GM12801 (cell line): Measurements from ENCODE around the gene TRABD2B.

Experiments
- TF ChIP-seq, protein P1 (sequence below): IDR thresholded peaks from one replicate; pipeline ENCODE4 v1.5.1; 2011; ENCODE audit warnings: control low read depth; ENCODE audit not compliant: insufficient read length; ENCODE audit errors: extremely low read depth

Gene TRABD2B

DNA sequence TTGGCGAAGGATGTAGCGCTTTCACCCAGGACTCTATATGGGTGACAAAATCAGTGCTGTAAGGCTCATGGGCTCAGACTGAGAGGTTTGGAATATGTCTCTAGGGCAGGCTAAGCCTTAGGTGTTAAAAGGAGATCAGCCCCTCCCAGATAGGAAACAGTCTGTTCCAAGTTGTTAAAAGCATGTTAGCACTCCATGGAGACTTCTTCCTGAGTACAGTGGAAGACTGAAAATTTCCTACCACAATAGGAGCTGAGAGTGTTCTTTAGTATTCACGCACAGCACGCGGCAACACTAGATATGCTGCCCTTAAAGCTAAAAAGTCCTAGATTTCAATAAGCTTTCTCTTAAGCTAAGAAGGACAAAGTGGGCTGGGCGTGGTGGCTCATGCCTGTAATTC lies 122.1 kb downstream of the TRABD2B start:
- TF ChIP-seq, protein P1, sequence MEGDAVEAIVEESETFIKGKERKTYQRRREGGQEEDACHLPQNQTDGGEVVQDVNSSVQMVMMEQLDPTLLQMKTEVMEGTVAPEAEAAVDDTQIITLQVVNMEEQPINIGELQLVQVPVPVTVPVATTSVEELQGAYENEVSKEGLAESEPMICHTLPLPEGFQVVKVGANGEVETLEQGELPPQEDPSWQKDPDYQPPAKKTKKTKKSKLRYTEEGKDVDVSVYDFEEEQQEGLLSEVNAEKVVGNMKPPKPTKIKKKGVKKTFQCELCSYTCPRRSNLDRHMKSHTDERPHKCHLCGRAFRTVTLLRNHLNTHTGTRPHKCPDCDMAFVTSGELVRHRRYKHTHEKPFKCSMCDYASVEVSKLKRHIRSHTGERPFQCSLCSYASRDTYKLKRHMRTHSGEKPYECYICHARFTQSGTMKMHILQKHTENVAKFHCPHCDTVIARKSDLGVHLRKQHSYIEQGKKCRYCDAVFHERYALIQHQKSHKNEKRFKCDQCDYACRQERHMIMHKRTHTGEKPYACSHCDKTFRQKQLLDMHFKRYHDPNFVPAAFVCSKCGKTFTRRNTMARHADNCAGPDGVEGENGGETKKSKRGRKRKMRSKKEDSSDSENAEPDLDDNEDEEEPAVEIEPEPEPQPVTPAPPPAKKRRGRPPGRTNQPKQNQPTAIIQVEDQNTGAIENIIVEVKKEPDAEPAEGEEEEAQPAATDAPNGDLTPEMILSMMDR: no peak

DNA sequence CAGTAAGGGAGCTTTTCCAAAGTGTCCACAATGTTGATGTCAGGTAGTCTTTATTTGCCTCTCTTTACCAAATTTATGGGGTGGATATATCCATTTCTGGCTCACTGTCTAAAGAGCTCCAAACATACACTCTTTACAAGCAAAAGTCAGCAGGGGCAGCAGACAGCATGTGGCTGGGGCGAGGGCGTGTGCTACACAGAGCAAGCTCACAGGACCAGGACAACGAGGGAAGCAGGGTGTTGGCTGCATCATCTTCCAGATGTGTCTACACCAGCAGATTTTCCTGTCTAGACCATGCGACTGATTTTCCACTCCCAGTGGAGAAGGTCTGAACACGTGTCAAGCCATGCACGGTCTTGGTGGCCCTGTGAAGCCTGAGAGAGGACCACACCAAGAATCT lies 123.8 kb downstream of the TRABD2B start:
- TF ChIP-seq, protein P1: no peak

DNA sequence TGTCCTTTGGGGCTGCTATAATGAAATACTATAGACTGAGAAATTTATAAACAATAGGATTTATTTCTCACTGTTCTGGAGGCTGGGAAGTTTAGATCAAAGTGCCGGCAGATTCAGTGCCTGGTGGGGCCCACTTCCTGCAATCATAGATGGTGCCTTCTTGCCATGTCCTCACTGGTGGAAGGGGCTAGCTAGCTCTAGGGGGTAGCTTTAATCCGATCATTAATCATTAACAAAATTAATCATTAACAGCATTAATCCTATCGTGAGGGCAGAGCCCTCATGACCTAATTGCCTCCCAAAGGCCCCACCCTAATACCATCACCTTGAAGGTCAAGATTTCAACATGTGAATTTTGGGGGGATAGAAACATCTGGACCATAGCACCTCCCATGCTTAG lies 124.3 kb downstream of the TRABD2B start:
- TF ChIP-seq, protein P1: no peak

DNA sequence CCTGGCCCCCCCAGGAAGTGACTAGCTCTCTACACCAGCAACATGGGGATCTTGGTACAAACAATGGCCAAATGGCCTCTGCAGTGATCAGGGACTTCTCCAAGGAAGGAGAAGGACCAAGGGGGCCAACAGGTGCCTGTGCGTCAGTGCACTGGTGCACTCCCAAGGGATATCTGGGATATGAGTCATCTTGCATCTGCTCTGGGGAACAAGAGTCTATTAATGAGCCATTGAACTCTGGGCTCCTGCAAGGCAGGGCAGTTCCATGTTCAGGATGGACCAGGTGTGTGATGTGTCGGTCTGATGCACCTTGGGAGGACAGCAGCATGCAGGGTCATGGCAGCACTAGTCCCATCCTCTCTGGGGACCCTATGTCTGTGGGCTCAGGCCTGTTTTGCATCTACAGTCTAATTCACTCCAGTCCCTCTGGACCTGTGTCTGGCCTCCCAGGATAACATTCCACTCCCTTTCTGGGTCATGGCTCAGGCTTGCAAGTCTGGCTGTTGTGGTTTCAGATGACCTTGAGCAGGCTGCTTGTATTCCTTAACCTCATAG lies 125.3 kb downstream of the TRABD2B start:
- TF ChIP-seq, protein P1: no peak

DNA sequence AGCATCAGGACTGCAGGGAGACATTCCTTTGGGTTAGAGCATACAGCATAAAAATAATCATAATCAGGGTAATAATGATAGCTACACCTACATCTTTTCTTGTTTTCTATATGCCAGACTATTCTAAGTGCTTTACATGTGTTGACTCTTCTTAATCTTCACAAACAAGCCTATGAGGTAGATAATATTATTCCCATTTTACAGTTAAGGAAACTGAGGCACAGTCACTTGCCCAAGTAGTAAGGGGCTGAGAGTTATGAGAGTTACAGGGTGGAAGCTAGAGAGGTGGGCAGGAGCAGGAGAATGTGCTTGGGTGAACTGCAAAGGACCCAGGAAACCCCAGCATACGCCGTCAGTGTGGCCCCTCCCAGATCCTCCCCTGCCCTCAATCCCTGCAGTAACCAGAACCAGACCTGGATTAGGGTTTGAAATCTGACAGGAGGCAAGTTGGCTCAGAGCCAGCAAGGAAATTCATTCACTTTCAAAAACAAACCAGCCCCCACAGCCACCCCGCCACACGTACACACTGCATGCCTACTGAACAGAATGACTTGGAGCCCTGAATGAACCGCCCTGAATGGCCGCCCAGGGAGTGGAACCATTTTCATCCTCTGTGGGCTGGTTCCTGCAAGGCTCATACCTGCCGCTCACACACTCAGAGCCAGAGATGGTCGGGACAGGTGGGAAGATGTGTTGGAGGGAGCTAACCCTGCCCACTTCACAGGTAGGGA lies 126.1 kb downstream of the TRABD2B start:
- TF ChIP-seq, protein P1: no peak

DNA sequence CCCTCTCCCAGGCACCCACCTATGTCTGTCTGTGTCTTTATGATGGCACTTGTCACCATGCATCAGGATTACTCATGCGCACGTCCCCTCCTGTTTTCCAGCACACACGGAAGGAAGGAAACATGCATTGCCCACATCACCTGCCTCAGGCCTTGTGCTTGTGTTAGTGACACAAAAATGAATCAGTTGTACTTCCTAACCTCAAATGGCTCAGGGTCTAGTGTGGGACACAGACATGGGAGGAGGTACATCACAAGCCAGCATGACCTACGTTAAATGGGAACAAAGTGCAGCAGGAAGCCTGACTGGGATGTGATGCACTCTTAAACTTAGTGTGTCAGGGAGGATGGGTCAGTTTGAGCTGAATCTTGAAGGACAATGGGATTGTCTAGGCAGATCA lies 126.7 kb downstream of the TRABD2B start:
- TF ChIP-seq, protein P1: no peak

DNA sequence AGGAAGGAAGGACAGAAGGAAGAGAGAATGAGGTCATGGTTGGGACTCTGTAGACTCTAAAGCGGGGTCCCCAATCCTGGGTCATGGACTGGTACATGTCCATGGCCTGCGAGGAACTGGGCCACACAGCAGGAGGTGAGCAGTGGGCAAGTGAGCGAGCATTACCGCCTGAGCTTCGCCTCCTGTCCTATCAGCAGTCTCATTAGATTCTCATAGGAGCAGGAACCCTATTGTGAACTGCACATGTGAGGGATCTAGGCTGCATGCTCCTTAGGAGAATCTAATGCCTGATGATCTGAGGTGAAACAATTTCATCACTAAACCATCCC lies 128.9 kb downstream of the TRABD2B start:
- TF ChIP-seq, protein P1: no peak
